Testis (tissue), 2 donors: ENCODE measurements around the gene PKHD1.

ENCODE experiments used
- POLR2A ChIP-seq: fragments of 450-650 bp; IDR thresholded peaks from one replicate; pipeline ENCODE4 v1.6.1; 2017; ENCODE audit warnings: antibody characterized with exemption, mild to moderate bottlenecking, moderate library complexity
- TF ChIP-seq, protein P1 (sequence below), 3 experiments: fragments of 450-650 bp in 2 of 3; fragments of 200-600 bp in 1 of 3; sonication (generic) in 1 of 3; IDR thresholded peaks; one replicate each; pipeline ENCODE4 v1.5.1; 2016 to 2019; ENCODE audit warnings: antibody characterized with exemption in 3 of 3, mild to moderate bottlenecking in 2 of 3, moderate library complexity in 1 of 3

DNA sequence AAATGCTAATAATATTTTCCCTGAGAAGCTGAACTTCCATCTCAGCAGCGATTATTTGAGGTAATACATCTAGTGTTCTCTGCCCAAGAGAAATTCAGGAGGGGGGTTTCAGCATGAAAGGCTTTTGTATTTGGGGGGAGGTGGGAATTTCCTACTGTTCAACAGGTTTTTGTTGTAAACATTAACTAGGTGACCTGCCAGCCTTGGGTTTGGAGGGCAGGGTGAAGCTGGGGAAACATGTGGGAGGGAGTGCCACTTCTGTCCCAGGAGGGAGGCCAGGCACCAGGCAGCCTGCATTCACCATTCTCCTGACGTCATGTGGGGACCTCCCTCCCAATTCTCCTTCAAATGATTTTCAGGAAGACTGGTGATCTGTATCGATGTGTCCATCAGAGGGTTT is 37.7 kb upstream of the PKHD1 start:
- TF ChIP-seq, protein P1, sequence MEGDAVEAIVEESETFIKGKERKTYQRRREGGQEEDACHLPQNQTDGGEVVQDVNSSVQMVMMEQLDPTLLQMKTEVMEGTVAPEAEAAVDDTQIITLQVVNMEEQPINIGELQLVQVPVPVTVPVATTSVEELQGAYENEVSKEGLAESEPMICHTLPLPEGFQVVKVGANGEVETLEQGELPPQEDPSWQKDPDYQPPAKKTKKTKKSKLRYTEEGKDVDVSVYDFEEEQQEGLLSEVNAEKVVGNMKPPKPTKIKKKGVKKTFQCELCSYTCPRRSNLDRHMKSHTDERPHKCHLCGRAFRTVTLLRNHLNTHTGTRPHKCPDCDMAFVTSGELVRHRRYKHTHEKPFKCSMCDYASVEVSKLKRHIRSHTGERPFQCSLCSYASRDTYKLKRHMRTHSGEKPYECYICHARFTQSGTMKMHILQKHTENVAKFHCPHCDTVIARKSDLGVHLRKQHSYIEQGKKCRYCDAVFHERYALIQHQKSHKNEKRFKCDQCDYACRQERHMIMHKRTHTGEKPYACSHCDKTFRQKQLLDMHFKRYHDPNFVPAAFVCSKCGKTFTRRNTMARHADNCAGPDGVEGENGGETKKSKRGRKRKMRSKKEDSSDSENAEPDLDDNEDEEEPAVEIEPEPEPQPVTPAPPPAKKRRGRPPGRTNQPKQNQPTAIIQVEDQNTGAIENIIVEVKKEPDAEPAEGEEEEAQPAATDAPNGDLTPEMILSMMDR (IDR thresholded peaks at IDR 0.05), result no peak
- no peak for TF ChIP-seq POLR2A
